Measurements from ENCODE around the gene LPCAT4.

The LPCAT4 gene

DNA sequence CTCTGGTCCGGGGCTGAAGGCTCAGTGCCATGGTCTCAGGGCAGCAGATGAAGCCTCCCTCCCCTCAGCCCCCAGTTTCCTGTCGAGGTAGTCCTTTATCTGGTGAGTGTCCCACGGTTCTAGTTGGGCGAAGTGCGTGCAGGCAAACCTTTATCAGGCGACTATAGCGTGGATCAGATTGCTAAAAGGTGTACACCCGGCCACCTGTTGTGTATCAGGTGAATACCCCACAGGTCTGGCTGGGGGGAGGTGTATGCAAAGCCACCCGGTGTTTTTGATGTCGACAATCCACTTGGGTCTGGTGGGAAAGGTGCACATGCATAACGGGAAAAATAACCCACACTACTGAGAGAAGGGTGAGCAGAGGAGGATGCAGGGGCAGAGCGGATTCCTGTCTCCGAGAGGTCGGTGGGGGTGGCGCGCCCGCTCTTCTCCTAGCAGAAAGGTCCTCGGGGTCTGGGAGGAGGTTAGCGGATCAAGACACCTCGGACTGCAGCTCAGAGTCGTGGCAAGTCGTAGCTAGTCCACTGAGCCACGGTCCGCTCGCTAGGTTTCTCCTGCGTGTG, 29.9 kb downstream of the LPCAT4 start:
- no peak for DNase-seq (ENCODE audit: low read depth)

- DNase-seq (ENCODE audit: low read depth): no peak
These were observed 30.6 kb downstream of the LPCAT4 start for GRCh38 chr15:34336231-34336990.

DNA sequence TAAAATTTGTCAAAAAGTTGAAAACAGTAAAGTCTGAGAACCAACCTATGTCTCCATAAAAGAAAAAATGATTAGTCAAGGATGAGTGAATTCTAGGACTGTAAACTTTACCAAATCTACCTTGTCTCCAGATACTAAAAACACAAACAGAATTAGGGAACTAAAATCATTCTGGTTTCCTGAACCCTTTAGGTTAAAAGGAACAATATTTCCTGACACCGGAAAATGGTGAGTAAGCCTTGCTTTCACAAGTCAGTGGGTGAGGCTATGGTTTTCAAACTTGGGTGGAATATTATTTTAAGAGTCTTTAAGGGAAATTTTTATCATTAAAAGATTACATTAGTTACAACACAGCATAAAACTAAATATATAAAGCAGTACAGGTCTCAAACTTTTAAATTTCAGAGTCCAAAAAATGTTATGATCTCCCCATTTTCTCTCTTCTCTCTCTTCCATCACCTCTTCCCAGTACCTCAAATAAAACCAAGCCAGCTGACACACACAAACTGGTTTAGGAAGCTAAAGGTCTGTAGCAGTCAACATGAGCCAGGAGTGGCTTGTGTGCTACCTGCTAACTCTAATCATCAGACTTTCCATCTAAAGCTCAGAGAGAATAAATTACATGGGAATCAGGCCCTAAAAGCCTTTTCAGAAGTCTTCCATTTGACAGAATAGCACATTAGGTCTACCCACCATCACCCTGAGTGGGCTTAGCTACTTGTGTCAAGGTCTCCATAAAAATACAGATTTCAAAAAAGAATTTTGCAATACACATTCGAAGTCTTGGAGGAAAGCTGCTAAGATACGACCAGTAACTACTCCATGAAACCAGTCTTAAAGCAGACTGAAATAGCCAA, 31.6 kb downstream of the LPCAT4 start:
- no peak for DNase-seq (ENCODE audit: low read depth)

DNA sequence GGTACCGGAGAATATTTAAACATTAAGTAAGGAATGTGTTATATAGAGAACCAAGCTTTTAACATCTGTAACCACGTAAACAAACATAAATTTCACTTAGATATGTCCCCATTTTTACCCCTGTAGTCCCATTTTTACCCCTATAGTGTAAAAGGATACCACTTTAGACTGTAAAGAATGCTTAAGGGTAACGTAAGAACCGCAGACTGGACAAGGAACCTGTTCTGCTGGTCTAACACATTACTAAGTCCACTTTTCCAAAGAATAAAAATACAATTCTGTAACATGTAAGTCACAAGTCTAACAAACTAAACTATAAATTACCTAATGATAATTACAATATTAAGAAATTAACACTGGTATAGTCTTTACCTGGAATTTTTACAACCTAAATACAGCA, 32.3 kb downstream of the LPCAT4 start:
- DNase-seq (ENCODE audit: low read depth): no peak

GRCh38 chr15:34332553-34333120, 34.4 kb downstream of the LPCAT4 start:
- DNase-seq (ENCODE audit: low read depth): no peak

- DNase-seq (ENCODE audit: low read depth): peak; percentile 40
These were observed 35.2 kb downstream of the LPCAT4 start for GRCh38 chr15:34331809-34332208.

- DNase-seq (ENCODE audit: low read depth): no peak
These were observed 36.7 kb downstream of the LPCAT4 start for GRCh38 chr15:34330279-34330678.

DNA sequence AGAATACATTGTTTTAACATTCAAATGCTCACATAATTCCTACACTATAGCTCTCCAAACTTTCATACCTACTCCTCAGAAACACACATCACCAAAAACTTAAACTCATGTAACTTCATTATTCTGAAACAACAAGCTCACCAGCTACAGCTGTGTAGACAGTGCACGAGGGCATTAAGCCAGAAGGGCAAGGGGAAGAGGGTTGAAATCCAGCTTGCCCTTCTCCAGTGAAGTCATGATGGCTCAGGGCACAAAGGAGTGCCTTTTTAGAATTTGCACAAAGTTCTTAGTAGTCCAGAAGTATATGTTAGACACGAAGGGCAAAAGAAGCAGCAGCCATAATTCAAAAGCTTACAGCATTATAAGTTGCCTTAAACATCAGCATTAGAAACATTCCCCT, 38.0 kb downstream of the LPCAT4 start:
- DNase-seq (ENCODE audit: low read depth): no peak

DNA sequence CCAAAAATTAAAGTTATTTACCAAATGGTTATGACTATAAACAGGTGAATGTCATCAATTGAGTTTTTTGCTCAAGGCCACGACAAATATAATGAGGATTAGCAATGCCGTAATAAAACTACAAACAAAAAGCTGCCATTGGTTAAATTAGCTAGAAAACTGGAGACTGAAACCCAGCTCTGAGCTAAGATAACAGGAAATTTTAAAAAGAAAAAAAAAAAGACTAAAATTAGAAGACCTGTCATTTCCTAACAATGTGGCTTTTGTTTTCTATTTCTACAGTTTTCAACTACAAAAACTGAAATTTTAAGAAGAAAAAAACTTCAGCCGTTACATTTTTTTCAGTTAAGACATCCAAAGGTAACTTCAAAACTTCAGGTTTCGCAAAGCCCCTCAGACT, 39.1 kb downstream of the LPCAT4 start:
- DNase-seq (ENCODE audit: low read depth): no peak

DNA sequence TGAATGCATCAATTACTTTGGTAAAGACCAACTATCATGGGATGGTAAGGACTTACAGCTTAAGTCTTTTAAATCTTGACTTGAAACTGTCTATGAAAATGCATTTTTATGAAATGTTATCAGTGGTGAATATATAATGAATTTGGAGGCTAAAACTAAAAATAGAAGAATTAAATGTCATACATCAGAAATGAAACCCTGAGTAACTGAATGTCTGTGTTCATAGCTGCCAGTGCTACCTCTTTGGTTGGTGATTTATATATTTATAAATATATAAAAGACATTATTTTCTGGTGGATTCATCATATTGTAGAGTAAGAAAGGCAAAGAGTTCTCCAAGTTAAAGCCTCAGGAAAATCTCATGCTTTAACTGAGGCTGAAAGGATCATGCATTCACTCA, 41.6 kb downstream of the LPCAT4 start:
- DNase-seq (ENCODE audit: low read depth): no peak

DNA sequence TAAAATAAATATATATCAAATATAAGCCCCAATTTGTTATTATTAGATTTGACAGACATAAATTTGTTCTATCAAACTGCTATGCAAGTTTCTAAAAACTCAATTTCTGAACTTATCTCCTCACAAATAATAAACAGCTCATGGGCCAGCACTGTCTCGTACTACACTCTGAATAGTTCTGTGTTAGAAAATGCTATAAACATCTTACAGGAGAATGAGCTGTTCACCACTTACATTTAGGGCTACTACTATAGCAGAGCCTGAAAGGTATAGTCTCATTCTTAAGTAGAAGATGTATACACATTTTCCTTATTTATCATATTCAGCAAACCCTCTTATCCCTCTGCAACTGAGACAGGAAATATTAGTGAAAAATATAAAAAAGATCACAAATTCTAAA, 42.1 kb downstream of the LPCAT4 start:
- no peak for DNase-seq (ENCODE audit: low read depth)

- no peak for DNase-seq (ENCODE audit: low read depth)
These were observed 43.8 kb downstream of the LPCAT4 start for GRCh38 chr15:34323217-34323616.

- peak; percentile 71 for DNase-seq (ENCODE audit: low read depth)
These were observed 48.5 kb downstream of the LPCAT4 start for GRCh38 chr15:34318277-34319079.

GRCh38 chr15:34314491-34315490, 52.2 kb downstream of the LPCAT4 start:
- peak; percentile 50 for DNase-seq (ENCODE audit: low read depth)

DNA sequence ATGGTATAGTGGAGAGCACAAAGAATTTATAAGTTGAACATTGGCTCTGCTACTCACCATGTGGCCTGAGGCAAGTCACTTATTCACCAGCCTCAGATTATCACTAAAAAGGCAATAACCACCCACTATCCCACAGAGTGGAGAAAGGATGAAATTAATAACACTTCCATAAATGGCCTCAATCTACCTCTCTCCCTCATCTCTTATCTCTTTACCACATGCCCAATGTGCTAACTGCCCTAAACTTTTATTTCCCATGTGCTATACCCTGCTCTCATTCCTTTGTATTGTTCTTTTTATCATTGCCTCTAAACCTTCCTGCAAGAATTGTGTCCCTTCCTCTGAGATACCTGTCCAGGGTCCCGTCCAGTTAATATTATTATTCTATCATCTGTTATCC, 55.4 kb downstream of the LPCAT4 start:
- DNase-seq (ENCODE audit: low read depth): no peak
